ENCODE results near the gene TCP10L.

DNA sequence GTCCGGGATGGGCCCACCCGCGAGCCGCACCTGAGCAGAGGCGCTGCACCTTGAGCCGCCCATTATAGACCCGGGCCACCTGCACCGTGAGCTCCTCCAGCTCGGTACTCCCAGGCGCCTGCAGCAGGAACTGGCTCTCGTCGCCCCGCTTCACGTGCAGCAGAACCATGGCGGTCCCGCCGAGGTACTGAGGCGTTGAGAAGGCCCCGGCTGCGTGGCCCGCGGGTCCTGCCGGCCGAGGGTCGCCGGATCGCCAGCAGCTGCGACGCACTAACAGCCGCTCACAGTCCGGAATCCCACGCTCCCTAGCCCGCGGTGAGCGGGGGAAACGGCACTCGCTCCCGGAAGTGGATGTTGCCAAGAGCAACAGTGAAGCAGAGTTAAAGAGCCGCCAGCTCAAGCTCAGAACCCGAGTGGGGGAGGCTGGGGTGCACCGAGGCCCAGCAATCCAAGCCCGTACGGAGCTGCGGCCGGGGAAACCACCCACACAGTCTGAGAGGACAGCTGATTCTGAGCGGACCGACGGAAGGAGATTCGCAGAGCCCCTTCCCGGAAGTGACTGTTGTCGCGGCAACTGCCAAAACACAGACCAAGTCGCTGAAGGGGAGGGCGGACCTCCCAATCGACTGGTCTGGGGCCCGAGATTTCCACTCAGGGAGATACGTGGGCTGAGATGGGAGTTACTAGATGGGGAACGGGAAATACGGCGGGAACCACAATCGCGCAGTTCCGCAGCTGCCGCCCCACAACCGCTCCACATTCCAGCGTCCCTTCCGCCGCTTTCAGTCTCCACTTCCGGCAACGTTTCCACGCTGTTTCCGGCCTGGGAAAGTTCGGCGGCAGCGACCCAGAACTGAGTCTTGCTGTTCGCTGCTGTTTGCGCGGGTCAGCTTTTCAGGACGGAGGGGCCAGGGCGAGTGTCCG is 27.0 kb upstream of the TCP10L start, which contains the start of gene CFAP298:
- TF ChIP-seq, protein P1, sequence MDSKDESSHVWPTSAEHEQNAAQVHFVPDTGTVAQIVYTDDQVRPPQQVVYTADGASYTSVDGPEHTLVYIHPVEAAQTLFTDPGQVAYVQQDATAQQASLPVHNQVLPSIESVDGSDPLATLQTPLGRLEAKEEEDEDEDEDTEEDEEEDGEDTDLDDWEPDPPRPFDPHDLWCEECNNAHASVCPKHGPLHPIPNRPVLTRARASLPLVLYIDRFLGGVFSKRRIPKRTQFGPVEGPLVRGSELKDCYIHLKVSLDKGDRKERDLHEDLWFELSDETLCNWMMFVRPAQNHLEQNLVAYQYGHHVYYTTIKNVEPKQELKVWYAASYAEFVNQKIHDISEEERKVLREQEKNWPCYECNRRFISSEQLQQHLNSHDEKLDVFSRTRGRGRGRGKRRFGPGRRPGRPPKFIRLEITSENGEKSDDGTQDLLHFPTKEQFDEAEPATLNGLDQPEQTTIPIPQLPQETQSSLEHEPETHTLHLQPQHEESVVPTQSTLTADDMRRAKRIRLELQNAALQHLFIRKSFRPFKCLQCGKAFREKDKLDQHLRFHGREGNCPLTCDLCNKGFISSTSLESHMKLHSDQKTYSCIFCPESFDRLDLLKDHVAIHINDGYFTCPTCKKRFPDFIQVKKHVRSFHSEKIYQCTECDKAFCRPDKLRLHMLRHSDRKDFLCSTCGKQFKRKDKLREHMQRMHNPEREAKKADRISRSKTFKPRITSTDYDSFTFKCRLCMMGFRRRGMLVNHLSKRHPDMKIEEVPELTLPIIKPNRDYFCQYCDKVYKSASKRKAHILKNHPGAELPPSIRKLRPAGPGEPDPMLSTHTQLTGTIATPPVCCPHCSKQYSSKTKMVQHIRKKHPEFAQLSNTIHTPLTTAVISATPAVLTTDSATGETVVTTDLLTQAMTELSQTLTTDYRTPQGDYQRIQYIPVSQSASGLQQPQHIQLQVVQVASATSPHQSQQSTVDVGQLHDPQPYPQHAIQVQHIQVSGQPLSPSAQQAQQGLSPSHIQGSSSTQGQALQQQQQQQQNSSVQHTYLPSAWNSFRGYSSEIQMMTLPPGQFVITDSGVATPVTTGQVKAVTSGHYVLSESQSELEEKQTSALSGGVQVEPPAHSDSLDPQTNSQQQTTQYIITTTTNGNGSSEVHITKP (tag by site-specific recombination; IDR thresholded peaks at IDR 0.05), result peak; percentile 99
- peak; percentile 92; the same call in 1 of the 2 replicates for TF ChIP-seq ZFP37 (tag by site-specific recombination; IDR thresholded peaks at IDR 0.05)
- TF ChIP-seq, protein P2, sequence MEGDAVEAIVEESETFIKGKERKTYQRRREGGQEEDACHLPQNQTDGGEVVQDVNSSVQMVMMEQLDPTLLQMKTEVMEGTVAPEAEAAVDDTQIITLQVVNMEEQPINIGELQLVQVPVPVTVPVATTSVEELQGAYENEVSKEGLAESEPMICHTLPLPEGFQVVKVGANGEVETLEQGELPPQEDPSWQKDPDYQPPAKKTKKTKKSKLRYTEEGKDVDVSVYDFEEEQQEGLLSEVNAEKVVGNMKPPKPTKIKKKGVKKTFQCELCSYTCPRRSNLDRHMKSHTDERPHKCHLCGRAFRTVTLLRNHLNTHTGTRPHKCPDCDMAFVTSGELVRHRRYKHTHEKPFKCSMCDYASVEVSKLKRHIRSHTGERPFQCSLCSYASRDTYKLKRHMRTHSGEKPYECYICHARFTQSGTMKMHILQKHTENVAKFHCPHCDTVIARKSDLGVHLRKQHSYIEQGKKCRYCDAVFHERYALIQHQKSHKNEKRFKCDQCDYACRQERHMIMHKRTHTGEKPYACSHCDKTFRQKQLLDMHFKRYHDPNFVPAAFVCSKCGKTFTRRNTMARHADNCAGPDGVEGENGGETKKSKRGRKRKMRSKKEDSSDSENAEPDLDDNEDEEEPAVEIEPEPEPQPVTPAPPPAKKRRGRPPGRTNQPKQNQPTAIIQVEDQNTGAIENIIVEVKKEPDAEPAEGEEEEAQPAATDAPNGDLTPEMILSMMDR (tag by site-specific recombination; IDR thresholded peaks at IDR 0.05), result 0 out of 2 replicates have a peak, but pooled peaks have one; percentile 17
- TF ChIP-seq ZNF24 (tag by site-specific recombination; IDR thresholded peaks at IDR 0.05), result peak; percentile 93
- TF ChIP-seq, protein P3, sequence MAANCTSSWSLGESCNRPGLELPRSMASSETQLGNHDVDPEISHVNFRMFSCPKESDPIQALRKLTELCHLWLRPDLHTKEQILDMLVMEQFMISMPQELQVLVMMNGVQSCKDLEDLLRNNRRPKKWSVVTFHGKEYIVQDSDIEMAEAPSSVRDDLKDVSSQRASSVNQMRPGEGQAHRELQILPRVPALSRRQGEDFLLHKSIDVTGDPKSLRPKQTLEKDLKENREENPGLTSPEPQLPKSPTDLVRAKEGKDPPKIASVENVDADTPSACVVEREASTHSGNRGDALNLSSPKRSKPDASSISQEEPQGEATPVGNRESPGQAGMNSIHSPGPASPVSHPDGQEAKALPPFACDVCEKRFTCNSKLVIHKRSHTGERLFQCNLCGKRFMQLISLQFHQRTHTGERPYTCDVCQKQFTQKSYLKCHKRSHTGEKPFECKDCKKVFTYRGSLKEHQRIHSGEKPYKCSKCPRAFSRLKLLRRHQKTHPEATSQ (tag by site-specific recombination; IDR thresholded peaks at IDR 0.05), result peak; percentile 99
